ACC112 (cell line): ENCODE data around the gene NRROS.
A peak's percentile ranks its signal among the peaks of the same experiment; 100 is the strongest.
"Not testable (repeated sequence)": the region's sequence is repeated elsewhere in the genome, so short reads cannot be mapped to it uniquely, and the experiment has no call there.

Experiments used
- H2AFZ ChIP-seq: fragments of 200-600 bp; sonication (generic); one replicate; pipeline ENCODE4 v1.6.0; 2017; ENCODE audit warnings: antibody characterized with exemption, low read length; ENCODE audit not compliant: unreplicated experiment
- H3K27ac ChIP-seq: fragments of 200-600 bp; sonication (generic); 2 replicates; pipeline ENCODE4 v1.5.1; 2014; ENCODE audit warnings: low read depth, mild to moderate bottlenecking, antibody characterized with exemption, low read length, moderate library complexity
- H3K27me3 ChIP-seq: fragments of 200-600 bp; sonication (generic); 2 replicates; pipeline ENCODE4 v1.6.1; 2014; ENCODE audit warnings: mild to moderate bottlenecking, antibody characterized with exemption, low read length, moderate library complexity, mixed read lengths; ENCODE audit not compliant: insufficient read depth
- H3K36me3 ChIP-seq: fragments of 200-600 bp; sonication (generic); 2 replicates; pipeline ENCODE4 v1.6.1; 2016; ENCODE audit warnings: mild to moderate bottlenecking, antibody characterized with exemption, low read length, moderate library complexity, mixed read lengths; ENCODE audit not compliant: insufficient read depth
- H3K4me1 ChIP-seq: fragments of 200-600 bp; sonication (generic); one replicate; pipeline ENCODE4 v1.6.1; 2016; ENCODE audit warnings: low read length, mixed read lengths; ENCODE audit not compliant: insufficient read depth, unreplicated experiment, control insufficient read depth
- H3K4me3 ChIP-seq: fragments of 200-600 bp; sonication (generic); 2 replicates; pipeline ENCODE4 v1.5.1; 2014; ENCODE audit warnings: mild to moderate bottlenecking, low read depth, low read length
- H3K79me2 ChIP-seq: fragments of 200-600 bp; sonication (generic); one replicate; pipeline ENCODE4 v1.6.0; 2016; ENCODE audit warnings: low read length; ENCODE audit not compliant: control insufficient read depth, unreplicated experiment, insufficient read depth

NRROS gene

DNA sequence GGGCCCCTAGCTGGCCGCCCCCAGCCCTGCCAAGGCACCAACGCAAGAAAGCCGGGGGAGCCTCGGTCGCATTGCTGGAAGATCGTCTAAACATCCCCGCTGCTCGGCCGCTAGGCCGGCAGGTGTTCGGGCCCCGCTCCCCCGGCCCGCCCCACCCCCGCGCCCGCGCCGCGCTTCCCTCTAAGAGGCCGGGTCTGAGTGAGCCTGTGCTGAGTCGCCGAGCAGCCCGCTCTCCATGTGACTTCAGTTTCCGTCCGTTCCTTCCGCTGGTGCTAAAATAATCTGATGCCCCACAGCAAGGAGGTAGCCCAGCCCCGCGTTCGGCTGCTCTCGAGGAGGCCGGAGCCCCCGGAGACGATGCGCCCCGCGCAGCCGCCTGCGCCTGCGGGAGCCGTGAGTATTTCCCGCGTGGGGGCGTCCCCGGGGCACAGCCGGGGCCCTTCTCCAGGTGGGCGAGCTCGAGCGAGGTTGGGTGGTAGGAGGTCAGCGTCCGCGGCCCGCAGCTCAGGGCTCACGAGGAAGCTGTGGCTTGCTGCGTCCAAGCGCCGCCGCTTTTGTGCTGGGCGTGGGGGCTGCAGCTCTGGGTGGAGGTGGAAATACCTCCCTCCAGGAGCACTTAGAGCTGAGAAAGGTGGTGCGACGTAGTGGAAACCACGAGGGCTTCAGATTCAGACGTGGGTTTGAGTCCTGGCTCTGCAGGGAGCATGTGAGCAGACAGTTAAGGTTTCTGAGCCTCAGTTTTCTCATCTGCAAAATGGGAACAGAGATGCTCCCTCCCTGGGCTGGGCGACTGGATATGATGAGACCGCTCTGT, at the start of gene NRROS:
NRROS (plus strand) TSS at position 212 of the 814 bp plus-strand sequence. CDS start 14,846 bp downstream, outside the sequence.
- Histone ChIP-seq H3K79me2 (no peaks in the 10 kb centered on the region), H2AFZ (peak within 1 kb of the TSS; percentile 91), H3K36me3 (no peaks in the 10 kb centered on the region), H3K4me3 (peak within 1 kb of the TSS; percentile 80), H3K4me1 (no peaks in the 10 kb centered on the region), H3K27ac (no peak within 1 kb of the TSS), H3K27me3 (peaks cover 5% of the 10 kb centered on the region; the same call in 1 of the 2 replicates)

DNA sequence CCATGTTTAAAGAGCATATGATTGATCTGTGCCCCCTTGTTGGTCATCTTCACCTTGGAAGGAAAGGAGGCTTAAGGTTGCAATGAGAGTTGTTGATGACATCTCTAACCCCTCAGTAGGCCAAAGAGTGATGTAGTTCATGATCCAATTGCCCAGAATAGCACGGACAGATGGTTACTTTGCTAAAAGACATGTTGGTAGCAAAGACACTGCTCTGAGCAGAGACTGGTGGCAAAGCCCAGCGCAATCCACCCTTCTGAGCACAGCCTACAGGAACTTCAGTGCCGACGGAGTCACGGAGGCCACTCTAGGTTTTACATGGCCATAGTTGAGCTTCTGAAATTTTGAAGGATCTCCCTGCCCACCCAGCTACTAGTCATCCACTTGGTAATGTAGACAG, 49.2 kb upstream of the NRROS start:
- no peaks in the 10 kb centered on the region for H3K4me1 ChIP-seq
- H2AFZ ChIP-seq = no peak overlapping the region
- H3K36me3 ChIP-seq = no peaks in the 10 kb centered on the region
- no peaks in the 10 kb centered on the region for H3K27me3 ChIP-seq
- no peaks in the 10 kb centered on the region for H3K79me2 ChIP-seq
- no peak overlapping the region for H3K27ac ChIP-seq
- H3K4me3 ChIP-seq = no peak overlapping the region

DNA sequence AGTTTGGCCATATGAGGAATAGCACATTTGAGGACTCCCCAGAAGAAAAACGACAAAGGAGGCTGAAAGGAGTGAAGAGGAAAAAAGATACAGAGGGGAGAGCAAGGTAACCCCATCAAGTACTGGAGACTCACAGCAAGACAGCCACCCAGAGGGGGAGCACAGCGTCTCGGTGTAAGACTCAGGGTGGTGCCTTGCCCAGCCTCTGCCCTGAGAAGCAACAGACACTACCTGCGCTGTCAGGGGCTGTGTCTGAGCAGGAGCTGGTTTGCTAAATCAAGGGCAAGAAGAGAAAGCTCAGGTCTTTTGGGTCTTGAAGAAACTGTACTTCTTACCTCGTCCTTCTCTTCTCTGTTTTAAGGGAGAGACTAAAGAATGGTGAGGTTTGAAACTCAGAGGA, 43.1 kb upstream of the NRROS start:
- no peaks in the 10 kb centered on the region for H3K36me3 ChIP-seq
- no peaks in the 10 kb centered on the region for H3K4me1 ChIP-seq
- no peak overlapping the region for H2AFZ ChIP-seq

DNA sequence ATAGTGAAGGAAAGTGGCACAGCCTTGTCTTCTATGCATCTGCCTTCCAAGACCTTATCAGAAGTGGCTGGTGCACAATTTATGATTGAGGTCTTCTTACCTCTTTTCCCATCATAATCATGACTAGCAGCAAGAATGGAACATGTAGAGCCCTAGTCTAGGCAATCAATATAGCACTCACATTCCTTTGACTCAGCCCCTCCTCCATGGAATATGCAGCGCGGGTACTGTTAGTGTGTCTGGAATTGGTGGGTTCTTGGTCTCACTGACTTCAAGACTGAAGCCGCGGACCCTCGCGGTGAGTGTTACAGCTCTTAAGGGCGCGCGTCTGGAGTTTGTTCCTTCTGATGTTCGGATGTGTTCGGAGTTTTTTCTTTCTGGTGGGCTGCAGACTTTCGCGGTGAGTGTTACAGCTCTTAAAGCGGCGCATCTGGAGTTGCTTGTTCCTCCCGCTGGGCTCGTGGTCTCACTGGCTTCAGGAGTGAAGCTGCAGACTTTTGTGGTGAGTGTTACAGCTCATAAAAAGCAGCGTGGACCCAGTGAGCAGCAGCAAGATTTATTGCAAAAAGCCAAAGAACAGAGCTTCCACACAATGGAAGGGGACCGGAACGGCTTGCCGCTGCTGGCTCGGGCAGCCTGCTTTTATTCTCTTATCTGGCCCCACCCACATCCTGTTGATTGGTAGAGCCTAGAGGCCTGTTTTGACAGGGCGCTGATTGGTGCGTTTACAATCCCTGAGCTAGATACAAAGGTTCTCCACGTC, 41.3 kb upstream of the NRROS start:
- H3K4me3 ChIP-seq, H2AFZ ChIP-seq, H3K36me3 ChIP-seq, H3K27me3 ChIP-seq, H3K4me1 ChIP-seq, H3K79me2 ChIP-seq, H3K27ac ChIP-seq: not testable (repeated sequence)

More for the DNA sequence above, 43.1 kb upstream of the NRROS start:
- Histone ChIP-seq H3K79me2 (no peaks in the 10 kb centered on the region), H3K27me3 (0 out of 2 replicates have a peak, but pooled peaks cover 4% of the 10 kb centered on the region), H3K4me3 (no peak overlapping the region), H3K27ac (no peak overlapping the region)

DNA sequence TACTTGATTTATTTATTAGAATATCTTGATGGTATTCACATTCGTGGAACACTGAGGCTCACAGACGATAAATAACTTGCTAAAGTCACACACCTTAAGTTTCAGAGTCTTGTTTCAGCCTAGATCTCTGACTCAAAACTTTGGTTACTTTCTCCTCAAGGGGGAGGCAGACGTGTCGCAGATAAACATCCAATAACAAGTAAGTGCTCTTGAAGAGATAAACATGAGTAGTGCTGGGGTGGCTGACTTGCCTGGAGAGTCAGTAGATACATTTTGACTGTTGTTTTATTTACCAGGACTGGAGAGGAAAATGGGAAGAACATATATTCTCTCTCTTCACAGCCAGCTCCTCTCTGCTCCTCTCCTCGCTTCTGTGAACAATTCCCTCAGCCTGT, 39.8 kb upstream of the NRROS start:
- 0 out of 2 replicates have a peak, but pooled peaks cover 4% of the 10 kb centered on the region for H3K27me3 ChIP-seq
- H3K79me2 ChIP-seq = no peaks in the 10 kb centered on the region
- H3K4me3 ChIP-seq = no peak overlapping the region

DNA sequence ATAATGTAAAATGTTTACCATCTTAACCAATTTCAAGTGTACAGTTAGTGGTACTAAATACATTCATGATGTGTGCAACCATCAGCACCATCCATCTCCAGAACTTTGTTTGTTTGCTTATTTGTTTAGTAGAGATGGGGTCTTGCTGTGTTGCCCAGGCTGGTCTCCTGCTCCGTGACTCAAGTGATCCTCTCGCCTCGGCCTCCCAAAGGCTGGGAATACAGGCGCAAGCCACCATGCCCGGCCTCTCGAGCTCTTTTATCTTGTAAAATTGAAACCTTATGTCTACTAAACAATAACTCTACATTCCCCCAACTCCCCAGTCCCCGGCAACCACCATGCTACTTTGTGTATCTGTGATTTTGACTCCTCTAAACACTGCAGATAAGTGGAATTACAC, 39.1 kb upstream of the NRROS start:
- Histone ChIP-seq H3K4me3 (no peak overlapping the region), H3K79me2 (no peaks in the 10 kb centered on the region), H2AFZ (no peak overlapping the region), H3K27ac (no peak overlapping the region), H3K36me3 (no peaks in the 10 kb centered on the region), H3K4me1 (no peaks in the 10 kb centered on the region), H3K27me3 (0 out of 2 replicates have a peak, but pooled peaks cover 4% of the 10 kb centered on the region)

More for the DNA sequence above, 39.8 kb upstream of the NRROS start:
- Histone ChIP-seq H2AFZ (no peak overlapping the region), H3K4me1 (no peaks in the 10 kb centered on the region), H3K36me3 (no peaks in the 10 kb centered on the region), H3K27ac (no peak overlapping the region)

DNA sequence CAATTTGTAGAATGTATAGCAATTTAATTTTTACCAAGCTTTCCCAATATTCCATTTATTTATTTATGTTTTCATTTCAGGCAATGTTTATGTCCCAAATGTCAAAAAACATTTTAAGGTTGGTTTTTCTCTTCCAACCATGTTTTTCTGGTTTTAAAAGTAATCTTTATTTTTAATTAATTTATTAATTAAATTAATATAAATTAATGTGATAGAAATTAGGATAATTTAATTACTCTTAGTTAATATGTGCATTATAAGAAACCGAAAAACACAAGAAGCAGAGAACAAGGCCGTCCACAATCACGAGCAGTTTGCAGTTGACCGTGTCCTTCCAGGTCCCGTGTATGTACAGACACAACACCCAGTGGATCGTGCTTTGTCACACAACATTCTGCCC, 36.8 kb upstream of the NRROS start:
- H3K27me3 ChIP-seq = no peaks in the 10 kb centered on the region
- H2AFZ ChIP-seq = no peak overlapping the region
- no peaks in the 10 kb centered on the region for H3K36me3 ChIP-seq
- no peaks in the 10 kb centered on the region for H3K79me2 ChIP-seq
- no peaks in the 10 kb centered on the region for H3K4me1 ChIP-seq
- no peak overlapping the region for H3K4me3 ChIP-seq
- no peak overlapping the region for H3K27ac ChIP-seq

DNA sequence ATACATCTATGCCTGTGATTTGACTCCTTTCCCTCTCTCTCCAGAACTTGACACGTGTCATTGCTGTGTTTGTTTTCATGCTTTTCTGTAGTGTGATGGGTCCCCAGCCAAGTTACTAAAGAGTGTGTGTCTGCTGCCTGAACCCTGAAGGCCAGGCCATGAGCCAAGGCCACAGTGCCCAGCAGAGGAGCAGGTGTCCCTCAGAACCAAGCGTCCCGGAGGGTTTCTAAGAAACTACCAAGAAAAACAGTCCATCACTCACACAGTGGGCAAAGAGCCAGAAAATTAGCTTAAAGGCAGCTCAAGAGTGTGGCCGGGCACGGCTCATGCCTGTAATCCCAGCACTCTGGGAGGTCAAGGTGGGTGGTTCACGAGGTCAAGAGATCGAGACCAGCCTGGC, 35.8 kb upstream of the NRROS start:
- H3K4me3 ChIP-seq = no peak overlapping the region
- H3K4me1 ChIP-seq = no peaks in the 10 kb centered on the region
- H3K27ac ChIP-seq = no peak overlapping the region
- H3K79me2 ChIP-seq = no peaks in the 10 kb centered on the region
- H2AFZ ChIP-seq = no peak overlapping the region
- no peaks in the 10 kb centered on the region for H3K27me3 ChIP-seq
- no peaks in the 10 kb centered on the region for H3K36me3 ChIP-seq

DNA sequence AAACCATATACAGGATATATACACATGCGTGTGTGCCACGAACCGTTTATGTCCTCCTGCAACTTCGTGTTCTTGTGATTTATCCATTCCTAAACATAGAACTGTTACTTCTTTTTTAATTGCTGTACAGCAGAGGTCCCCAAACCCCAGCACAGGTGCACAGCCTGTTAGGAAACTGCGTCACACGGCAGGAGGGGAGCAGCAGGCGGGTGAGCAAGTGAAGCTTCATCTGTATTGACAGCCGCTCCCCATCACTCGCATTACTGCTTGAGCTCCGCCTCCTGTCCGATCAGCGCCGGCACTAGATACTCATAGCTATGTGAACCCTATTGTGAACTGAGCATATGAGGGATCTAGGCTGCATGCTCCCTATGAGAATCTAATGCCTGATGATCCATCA, 34.9 kb upstream of the NRROS start:
- no peak overlapping the region for H3K27ac ChIP-seq
- no peaks in the 10 kb centered on the region for H3K4me1 ChIP-seq
- H3K36me3 ChIP-seq = no peaks in the 10 kb centered on the region
- no peaks in the 10 kb centered on the region for H3K79me2 ChIP-seq
- no peaks in the 10 kb centered on the region for H3K27me3 ChIP-seq
- H3K4me3 ChIP-seq = no peak overlapping the region
- no peak overlapping the region for H2AFZ ChIP-seq

DNA sequence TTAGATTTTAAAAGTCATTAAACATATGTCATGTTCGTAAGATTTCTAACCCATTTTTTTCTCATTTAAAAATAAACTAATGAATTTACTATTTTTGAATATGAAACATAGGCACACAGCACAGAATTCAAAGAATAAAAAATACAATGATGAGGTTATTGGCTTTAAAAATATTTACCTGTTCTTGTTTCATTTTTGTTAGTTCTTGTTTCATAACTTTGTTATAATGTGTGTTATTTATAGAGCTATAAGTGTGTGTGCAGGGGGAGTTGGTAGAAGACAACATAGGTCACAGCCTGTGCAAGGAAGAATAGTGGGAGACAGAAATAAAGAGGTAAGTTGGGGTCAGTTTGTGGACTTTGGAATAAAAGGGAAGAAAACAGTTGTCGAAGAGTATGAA, 30.8 kb upstream of the NRROS start:
- Histone ChIP-seq H3K27ac (no peak overlapping the region), H3K27me3 (no peaks in the 10 kb centered on the region), H3K4me3 (no peak overlapping the region), H3K4me1 (peaks cover 5% of the 10 kb centered on the region), H3K36me3 (no peaks in the 10 kb centered on the region), H2AFZ (no peak overlapping the region), H3K79me2 (no peaks in the 10 kb centered on the region)
